SK-N-MC (cell line): Measurements from ENCODE around the gene CPVL.

ENCODE experiments used
- EZH2 ChIP-seq: fragments of 200-600 bp; sonication (generic); IDR thresholded peaks from one replicate; pipeline ENCODE4 v1.6.1; 2017; ENCODE audit warnings: antibody characterized with exemption
- FOXP2 ChIP-seq: optimal IDR thresholded peaks from 2 replicates; pipeline ENCODE3; 2011; ENCODE audit warnings: mild to moderate bottlenecking, moderate library complexity; ENCODE audit not compliant: insufficient read depth; ENCODE audit errors: extremely low read length, control extremely low read depth
- POLR2AphosphoS5 ChIP-seq: IDR thresholded peaks from 2 replicates; pipeline ENCODE4 v1.6.1; 2012; ENCODE audit warnings: mild to moderate bottlenecking, low read depth, low read length, borderline replicate concordance

DNA sequence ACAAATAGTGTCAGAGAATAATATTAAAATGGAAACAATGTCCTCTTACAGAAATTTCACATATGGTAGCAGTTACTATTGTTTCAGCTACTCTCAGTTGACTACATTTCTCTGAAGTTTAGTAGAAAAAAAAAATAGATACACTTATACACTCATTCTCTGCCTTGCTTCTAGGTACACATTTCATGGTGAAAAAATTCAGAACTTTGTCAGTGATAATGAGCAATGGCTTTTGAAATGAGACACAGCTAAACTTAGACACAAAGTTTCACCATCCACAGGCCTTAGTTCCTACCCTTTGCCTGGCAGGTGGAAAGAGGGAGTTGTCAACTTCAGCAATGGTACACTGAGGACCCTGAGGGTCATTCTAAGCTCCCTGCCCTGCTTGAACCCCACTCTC lies 69.2 kb downstream of the CPVL start:
- no peak for TF ChIP-seq EZH2
- no peak for TF ChIP-seq POLR2AphosphoS5
- no peak for TF ChIP-seq FOXP2
